GM12875 (cell line): ENCODE measurements around the gene PBX1.

Source experiments
- H3K4me3 ChIP-seq: one replicate; pipeline ENCODE4 v1.5.1; 2011; ENCODE audit warnings: low read depth, low read length, control low read depth
- TF ChIP-seq, protein P1 (sequence below): IDR thresholded peaks from 2 replicates; pipeline ENCODE4 v1.5.1; 2011; ENCODE audit warnings: low read depth, mild to moderate bottlenecking, control low read depth, inconsistent platforms, low read length, moderate library complexity, borderline replicate concordance; ENCODE audit not compliant: insufficient read depth

The PBX1 gene

DNA sequence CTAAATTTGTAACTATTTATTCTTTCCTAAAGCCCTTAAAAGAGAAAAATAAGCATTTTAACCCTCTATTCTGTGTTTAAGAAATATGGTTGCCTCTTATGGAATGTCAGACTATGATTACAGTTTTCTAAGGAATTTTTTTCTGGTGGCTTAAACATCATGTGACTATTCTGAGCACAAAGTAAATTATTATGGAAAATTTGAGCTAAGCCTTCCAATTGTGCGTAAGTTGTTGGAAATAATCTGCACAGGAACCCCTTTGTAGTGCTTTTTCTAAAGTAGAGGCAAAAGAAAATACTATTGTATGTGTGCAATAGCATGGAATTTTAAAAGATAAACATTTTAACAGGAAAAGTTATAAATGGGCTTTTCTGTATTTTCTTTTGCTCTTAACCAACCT is 254.8 kb downstream of the PBX1 start:
- TF ChIP-seq, protein P1, sequence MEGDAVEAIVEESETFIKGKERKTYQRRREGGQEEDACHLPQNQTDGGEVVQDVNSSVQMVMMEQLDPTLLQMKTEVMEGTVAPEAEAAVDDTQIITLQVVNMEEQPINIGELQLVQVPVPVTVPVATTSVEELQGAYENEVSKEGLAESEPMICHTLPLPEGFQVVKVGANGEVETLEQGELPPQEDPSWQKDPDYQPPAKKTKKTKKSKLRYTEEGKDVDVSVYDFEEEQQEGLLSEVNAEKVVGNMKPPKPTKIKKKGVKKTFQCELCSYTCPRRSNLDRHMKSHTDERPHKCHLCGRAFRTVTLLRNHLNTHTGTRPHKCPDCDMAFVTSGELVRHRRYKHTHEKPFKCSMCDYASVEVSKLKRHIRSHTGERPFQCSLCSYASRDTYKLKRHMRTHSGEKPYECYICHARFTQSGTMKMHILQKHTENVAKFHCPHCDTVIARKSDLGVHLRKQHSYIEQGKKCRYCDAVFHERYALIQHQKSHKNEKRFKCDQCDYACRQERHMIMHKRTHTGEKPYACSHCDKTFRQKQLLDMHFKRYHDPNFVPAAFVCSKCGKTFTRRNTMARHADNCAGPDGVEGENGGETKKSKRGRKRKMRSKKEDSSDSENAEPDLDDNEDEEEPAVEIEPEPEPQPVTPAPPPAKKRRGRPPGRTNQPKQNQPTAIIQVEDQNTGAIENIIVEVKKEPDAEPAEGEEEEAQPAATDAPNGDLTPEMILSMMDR, result no peak
- no peak overlapping the region for H3K4me3 ChIP-seq

DNA sequence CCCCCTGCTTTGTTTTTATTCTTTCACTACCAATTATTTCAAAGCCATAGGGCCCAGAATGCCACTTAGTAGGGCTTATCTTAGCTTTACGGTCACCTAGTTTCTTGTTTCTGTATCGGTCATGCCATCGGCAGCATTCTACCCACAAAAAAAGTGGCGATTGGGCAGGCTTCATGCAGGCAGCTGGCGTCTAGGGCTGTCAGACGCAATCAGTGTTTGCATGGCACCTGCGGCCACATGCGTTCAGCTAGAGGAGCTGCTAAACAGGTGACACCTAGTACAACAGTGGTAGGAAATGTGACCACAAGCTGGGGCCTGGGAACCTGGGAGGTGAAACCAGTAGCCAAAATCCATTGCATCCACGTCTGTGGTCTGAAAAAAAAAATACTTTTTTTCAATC is 262.7 kb downstream of the PBX1 start:
- TF ChIP-seq, protein P1, result no peak
- H3K4me3 ChIP-seq, result no peak overlapping the region

DNA sequence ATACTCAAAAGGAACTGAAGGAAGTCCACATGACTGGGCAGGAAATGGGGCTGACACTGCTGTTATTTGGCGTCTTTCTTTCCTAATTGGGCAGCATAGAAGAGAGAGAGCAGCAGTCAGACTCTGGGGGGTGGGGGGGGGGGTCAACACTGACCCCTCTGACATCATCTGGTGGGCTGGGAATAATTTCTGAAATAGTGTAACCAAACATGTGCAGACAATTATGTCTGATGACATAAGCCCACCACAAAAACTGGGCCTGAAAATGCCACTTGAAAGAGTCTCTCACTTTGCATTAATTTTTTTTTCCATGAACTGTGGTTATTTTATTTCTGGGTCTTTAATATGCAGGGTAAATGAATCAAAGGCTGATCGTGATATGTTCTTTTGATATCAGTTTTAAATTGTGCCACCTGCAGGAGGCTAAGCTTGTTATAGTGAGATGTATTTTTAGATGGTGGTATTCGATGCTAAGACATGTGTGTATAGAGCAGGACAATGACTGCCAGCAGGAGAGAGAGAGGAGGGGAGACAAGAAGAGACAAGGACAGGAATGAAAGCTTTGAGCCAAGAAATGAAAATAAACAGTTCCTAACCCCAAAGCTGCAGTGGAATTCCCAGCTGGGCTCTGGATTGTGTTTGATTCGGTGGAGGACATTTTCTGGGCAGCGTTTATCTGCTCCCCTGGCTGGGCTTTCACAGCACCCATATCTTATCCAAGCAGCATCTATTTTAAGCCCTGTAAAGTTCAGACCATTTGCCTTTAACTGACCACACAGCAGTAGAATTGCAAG is 264.7 kb downstream of the PBX1 start:
- H3K4me3 ChIP-seq, result no peak overlapping the region
- TF ChIP-seq, protein P1, result no peak

- no peak overlapping the region for H3K4me3 ChIP-seq
- TF ChIP-seq, protein P1, result no peak
These were observed 265.6 kb downstream of the PBX1 start for GRCh38 chr1:164824542-164824941.

- TF ChIP-seq, protein P1, result no peak
- H3K4me3 ChIP-seq, result no peak overlapping the region
These were observed 271.6 kb downstream of the PBX1 start for GRCh38 chr1:164830628-164831027.

GRCh38 chr1:164834641-164835040 is 275.7 kb downstream of the PBX1 start:
- TF ChIP-seq, protein P1, result no peak

GRCh38 chr1:164836614-164837018 is 277.6 kb downstream of the PBX1 start:
- H3K4me3 ChIP-seq, result no peak overlapping the region
- TF ChIP-seq, protein P1, result no peak

More at GRCh38 chr1:164834641-164835040, 275.7 kb downstream of the PBX1 start:
- no peak overlapping the region for H3K4me3 ChIP-seq
